ENCODE data around the gene SPEG. TPM values are rescaled to one million over a fixed set of nuclear protein-coding genes. Genes with fewer than 3 reads are reported as not detected.
A peak's percentile ranks its signal among the peaks of the same experiment; 100 is the strongest.

SPEG gene
- total and polyA plus RNA-seq, 2 of the 8 experiments (the other 6 are each of a cell fraction or from before 2014, with no cell fraction given) = 19.9 to 32.0 TPM

DNA sequence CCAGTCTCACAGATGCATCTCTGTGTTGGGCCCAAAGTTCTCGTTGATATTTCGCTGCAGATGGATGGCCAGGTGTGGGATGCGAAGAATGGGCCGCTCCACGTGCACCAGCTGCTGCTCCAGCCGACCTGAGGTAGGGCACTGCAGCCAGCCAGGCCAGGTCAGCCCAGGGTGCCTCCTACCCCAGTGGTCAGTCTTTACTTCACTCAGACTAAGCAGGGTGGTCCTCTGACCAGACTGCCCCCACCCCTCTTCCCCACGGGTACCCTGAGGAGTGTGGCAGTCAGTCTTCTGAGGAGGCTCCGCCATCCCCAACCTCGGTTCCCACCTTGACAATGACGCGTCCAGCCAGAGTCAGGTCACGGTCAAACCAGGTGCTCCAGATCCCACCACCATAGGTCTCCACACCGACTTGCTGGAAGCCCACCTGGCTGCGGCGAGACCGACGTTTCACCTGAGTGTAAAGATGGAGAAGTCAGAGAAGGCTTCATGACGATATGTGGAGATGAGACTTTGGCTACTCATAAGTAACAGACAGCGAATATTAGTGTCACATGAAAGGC is 48.6 kb upstream of the SPEG start:
- no peak overlapping the region for H3K23ac ChIP-seq (ENCODE audit: insufficient read length)
- TF ChIP-seq TAF7 (optimal IDR thresholded peaks at IDR 0.05; ENCODE audit: borderline replicate concordance, low read depth, low read length) = no peak
- no peak for TF ChIP-seq RBBP5 (IDR thresholded peaks at IDR 0.05; ENCODE audit: borderline replicate concordance, low read depth, low read length)
- TF ChIP-seq, protein P1, sequence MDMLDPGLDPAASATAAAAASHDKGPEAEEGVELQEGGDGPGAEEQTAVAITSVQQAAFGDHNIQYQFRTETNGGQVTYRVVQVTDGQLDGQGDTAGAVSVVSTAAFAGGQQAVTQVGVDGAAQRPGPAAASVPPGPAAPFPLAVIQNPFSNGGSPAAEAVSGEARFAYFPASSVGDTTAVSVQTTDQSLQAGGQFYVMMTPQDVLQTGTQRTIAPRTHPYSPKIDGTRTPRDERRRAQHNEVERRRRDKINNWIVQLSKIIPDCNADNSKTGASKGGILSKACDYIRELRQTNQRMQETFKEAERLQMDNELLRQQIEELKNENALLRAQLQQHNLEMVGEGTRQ (IDR thresholded peaks at IDR 0.05; ENCODE audit: low read length) = no peak
- TF ChIP-seq SP4 (IDR thresholded peaks at IDR 0.05; ENCODE audit: low read length) = no peak
- no peak for TF ChIP-seq SAP30 (IDR thresholded peaks at IDR 0.05; ENCODE audit: insufficient read depth, insufficient replicate concordance, low read length)
- TF ChIP-seq SP2 (IDR thresholded peaks at IDR 0.05; ENCODE audit: low read length) = no peak
- no peak for TF ChIP-seq CREB1 (IDR thresholded peaks at IDR 0.05)
- no peak for TF ChIP-seq CHD1 (IDR thresholded peaks at IDR 0.05; ENCODE audit: low read depth, low read length)
- TF ChIP-seq NRF1 (IDR thresholded peaks at IDR 0.05; ENCODE audit: low read depth, low read length) = no peak
- no peak for TF ChIP-seq TBP (IDR thresholded peaks at IDR 0.05; ENCODE audit: low read depth, low read length)
- no peak for TF ChIP-seq GABPA (IDR thresholded peaks at IDR 0.05; ENCODE audit: borderline replicate concordance, insufficient read depth, low read length)
- TF ChIP-seq YY1 (IDR thresholded peaks at IDR 0.05; ENCODE audit: low read depth, low read length) = no peak
- peaks cover 12 to 24% (median 18%) of the 10 kb centered on the region in 4 experiments for H3K36me3 ChIP-seq (ENCODE audit: control insufficient read depth in 2 of 4, insufficient read depth in 4 of 4, low read length in 3 of 4)
- DNase-seq (ENCODE audit: low read depth in 1 of 2, low spot score in 2 of 2) (no peak), FAIRE-seq (no peak)
- H3K79me2 ChIP-seq (ENCODE audit: control insufficient read depth in 1 of 2, insufficient read depth in 2 of 2, low read length in 2 of 2) = no peaks in the 10 kb centered on the region
- no peak overlapping the region for H4K91ac ChIP-seq (replicated peaks; ENCODE audit: insufficient read length, low read length)
- ChIA-PET POLR2A (ENCODE audit: partially characterized antibody) (no interaction called here), CTCF (ENCODE audit: partially characterized antibody) (interaction anchor here (0.7 to 8.0 kb wide), 7 partner anchors 16 to 227 kb away, joined by 3 to 142 read pairs (median 5); no protein-coding TSS in a partner anchor)
- H3K27me3 ChIP-seq (replicated peaks in 1 of 4; ENCODE audit: control insufficient read depth in 3 of 4, extremely low read depth in 1 of 4, insufficient read depth in 3 of 4, low read length in 3 of 4) = no peaks in the 10 kb centered on the region; a peak in 1 of 7 replicates
- H3K23me2 ChIP-seq (ENCODE audit: low read depth, low read length) = peaks cover 3% of the 10 kb centered on the region
- WGBS, 2 experiments (ENCODE audit: extremely low coverage in 1 of 2, insufficient coverage in 1 of 2, insufficient read length in 1 of 2, insufficient replicate concordance in 2 of 2, low coverage in 1 of 2, low lambda C conversion rate in 2 of 2, missing lambda C conversion rate in 1 of 2) = 92% methylated on average over 19 of the region's 19 CpGs; no CpG with 5 or more reads in 1 of the 2 experiments
- H3K4ac ChIP-seq (replicated peaks; ENCODE audit: insufficient read length, low read depth, low read length) = no peak overlapping the region
- H3K9ac ChIP-seq (replicated peaks in 1 of 4; ENCODE audit: extremely low read depth in 1 of 4, low read depth in 3 of 4, low read length in 3 of 4) = no peak overlapping the region; a peak in 1 of 7 replicates
- H2BK12ac ChIP-seq (ENCODE audit: low read depth, low read length) = no peak overlapping the region
- no peak overlapping the region for H3K4me3 ChIP-seq (ENCODE audit: extremely low read depth in 1 of 4, insufficient read depth in 2 of 4, low read depth in 3 of 4, low read length in 4 of 4)
- H2BK5ac ChIP-seq (ENCODE audit: low read depth, low read length) = no peak overlapping the region
- H3K9me3 ChIP-seq (ENCODE audit: insufficient read depth in 2 of 2, low read depth in 1 of 2, low read length in 1 of 2) = no peaks in the 10 kb centered on the region
- peaks cover 2% of the 10 kb centered on the region for H3K79me1 ChIP-seq (ENCODE audit: low read depth, low read length)
- no peak overlapping the region for H3K27ac ChIP-seq (ENCODE audit: low read depth, low read length)
- H3K56ac ChIP-seq (replicated peaks; ENCODE audit: insufficient read length, low read depth, low read length) = no peak overlapping the region
- H2BK120ac ChIP-seq (replicated peaks; ENCODE audit: low read depth, low read length) = no peak overlapping the region
- no peak overlapping the region for H2AK5ac ChIP-seq (ENCODE audit: low read depth, low read length)
- no peak overlapping the region for H4K5ac ChIP-seq (ENCODE audit: insufficient read length, low read depth, low read length)
- H3K18ac ChIP-seq (ENCODE audit: extremely low read depth, low read length) = no peak overlapping the region
- H3K4me1 ChIP-seq (replicated peaks in 1 of 4; ENCODE audit: control insufficient read depth in 3 of 4, insufficient read depth in 4 of 4, low read length in 3 of 4) = peaks cover 0 to 14% (median 4%) of the 10 kb centered on the region in 4 experiments; a peak in 5 of 7 replicates
- no peak overlapping the region for H2BK20ac ChIP-seq (ENCODE audit: low read length)
- no peak overlapping the region for H4K8ac ChIP-seq (ENCODE audit: extremely low read depth, insufficient read depth, low read length)
- H3K14ac ChIP-seq (ENCODE audit: insufficient read length) = no peak overlapping the region
- H2AFZ ChIP-seq (ENCODE audit: low read length) = no peak overlapping the region
- peaks cover 0 to 6% of the 10 kb centered on the region in 2 experiments for H4K20me1 ChIP-seq (replicated peaks in 1 of 2; ENCODE audit: control insufficient read depth in 1 of 2, insufficient read depth in 2 of 2, low read length in 2 of 2)
- peak overlapping the region; percentile 84 to 86; a peak in 2 of 4 replicates for H3K4me2 ChIP-seq (ENCODE audit: insufficient read depth in 1 of 2, low read depth in 2 of 2, low read length in 2 of 2)
- no peak overlapping the region for H2BK15ac ChIP-seq (ENCODE audit: low read length)
